Stimulated activated CD8-positive, alpha-beta memory T cell treated with anti-CD3 and anti-CD28 coated beads, Interleukin-7, amount 100 ng/mL, for 1 hour (primary cell): Measurements from ENCODE around the gene ZBTB7A.

Experiments used
- DNase-seq, 2 donors: peaks; one replicate each; pipeline ENCODE4 v3.0.0-alpha.2; 2020; ENCODE audit warnings: low read depth in 2 of 2

The ZBTB7A gene

GRCh38 chr19:4036576-4037300 lies 30.0 kb downstream of the ZBTB7A start:
- no peak for DNase-seq

GRCh38 chr19:4035582-4035981 lies 31.1 kb downstream of the ZBTB7A start:
- no peak for DNase-seq

GRCh38 chr19:4035018-4035566 lies 31.6 kb downstream of the ZBTB7A start:
- no peak for DNase-seq

GRCh38 chr19:4034048-4035017 lies 32.4 kb downstream of the ZBTB7A start:
- DNase-seq: no peak

GRCh38 chr19:4033028-4033956 lies 33.4 kb downstream of the ZBTB7A start:
- DNase-seq: no peak

GRCh38 chr19:4032436-4032835 lies 34.3 kb downstream of the ZBTB7A start:
- no peak for DNase-seq

GRCh38 chr19:4031420-4031819 lies 35.3 kb downstream of the ZBTB7A start:
- no peak for DNase-seq

- DNase-seq: no peak
These were observed 35.7 kb downstream of the ZBTB7A start for GRCh38 chr19:4030981-4031380.

GRCh38 chr19:4030552-4030951 lies 36.1 kb downstream of the ZBTB7A start:
- no peak for DNase-seq

- DNase-seq: no peak
These were observed 37.5 kb downstream of the ZBTB7A start for GRCh38 chr19:4029247-4029614.

GRCh38 chr19:4028334-4029246 lies 38.1 kb downstream of the ZBTB7A start:
- no peak for DNase-seq

GRCh38 chr19:4027146-4027545 lies 39.6 kb downstream of the ZBTB7A start:
- DNase-seq: no peak

GRCh38 chr19:4025317-4025716 lies 41.4 kb downstream of the ZBTB7A start:
- DNase-seq: no peak

- no peak for DNase-seq
These were observed 42.9 kb downstream of the ZBTB7A start for GRCh38 chr19:4023600-4024398.

- no peak for DNase-seq
These were observed 47.1 kb downstream of the ZBTB7A start for GRCh38 chr19:4019578-4019977.

GRCh38 chr19:4018775-4019504 lies 47.8 kb downstream of the ZBTB7A start:
- DNase-seq: no peak

GRCh38 chr19:4018140-4018613 lies 48.5 kb downstream of the ZBTB7A start:
- DNase-seq: no peak

GRCh38 chr19:4016903-4017638 lies 49.6 kb downstream of the ZBTB7A start:
- DNase-seq: no peak
